Stomach (tissue), 4 donors: ENCODE results near the gene ASMTL.

Experiments
- CTCF ChIP-seq, 7 experiments: fragments of 450-650 bp in 4 of 7; fragments of 200-600 bp in 3 of 7; sonication (generic) in 3 of 7; IDR thresholded peaks; one replicate each; pipeline ENCODE4 v1.5.1; 2016 to 2019; ENCODE audit warnings: antibody characterized with exemption in 7 of 7, control low read depth in 2 of 7, mild to moderate bottlenecking in 1 of 7
- EP300 ChIP-seq: sonication (generic); formaldehyde crosslinking; IDR thresholded peaks from one replicate; pipeline ENCODE4 v1.6.1; 2017; ENCODE audit warnings: antibody characterized with exemption
- POLR2A ChIP-seq, 4 donors: fragments of 450-650 bp; IDR thresholded peaks; one replicate each; pipeline ENCODE4 v1.6.1; 2016; ENCODE audit warnings: antibody characterized with exemption in 4 of 4, control low read depth in 2 of 4, mild to moderate bottlenecking in 1 of 4, moderate library complexity in 1 of 4
- POLR2AphosphoS5 ChIP-seq, 3 donors: sonication (generic); formaldehyde crosslinking; IDR thresholded peaks; one replicate each; pipeline ENCODE4 v1.6.1; 2016; ENCODE audit warnings: antibody characterized with exemption in 3 of 3

GRCh38 chrX:1388651-1389050, 64.1 kb downstream of the ASMTL start:
- TF ChIP-seq POLR2A (IDR thresholded peaks at IDR 0.05) (no peak), CTCF (IDR thresholded peaks at IDR 0.05) (no peak), EP300 (no peak), POLR2AphosphoS5 (IDR thresholded peaks at IDR 0.05) (no peak)
